H9 (cell line): ENCODE results near the gene CTAGE6. TPM values are rescaled to one million over a fixed set of nuclear protein-coding genes. Genes with fewer than 3 reads are reported as not detected.
"Not testable (repeated sequence)": the region's sequence is repeated elsewhere in the genome, so short reads cannot be mapped to it uniquely, and the experiment has no call there.

Experiments used
- DNase-seq: peaks from one replicate; pipeline ENCODE4 v3.0.0-alpha.2; 2017
- H2AFZ ChIP-seq: one replicate; pipeline ENCODE4 v1.6.1; 2013; ENCODE audit warnings: mild to moderate bottlenecking, low read length, control low read depth, moderate library complexity
- H2AK5ac ChIP-seq: 2 replicates; pipeline ENCODE4 v1.6.1; 2013; ENCODE audit warnings: low read length, control low read depth, mixed read lengths; ENCODE audit not compliant: insufficient read length
- H2BK120ac ChIP-seq: one replicate; pipeline ENCODE4 v1.6.1; 2013; ENCODE audit warnings: low read depth, mild to moderate bottlenecking, low read length, control low read depth, inconsistent platforms; ENCODE audit not compliant: poor library complexity, severe bottlenecking
- H2BK12ac ChIP-seq: 2 replicates; pipeline ENCODE4 v1.6.1; 2013; ENCODE audit warnings: low read length, control low read depth, mixed read lengths, low read depth; ENCODE audit not compliant: insufficient read length
- H2BK15ac ChIP-seq: 2 replicates; pipeline ENCODE4 v1.6.1; 2013; ENCODE audit warnings: low read depth, low read length, control low read depth
- H2BK20ac ChIP-seq: one replicate; pipeline ENCODE4 v1.6.1; 2013; ENCODE audit warnings: low read depth, mild to moderate bottlenecking, low read length, control low read depth, inconsistent platforms; ENCODE audit not compliant: poor library complexity, severe bottlenecking
- H2BK5ac ChIP-seq: 2 replicates; pipeline ENCODE4 v1.6.1; 2013; ENCODE audit warnings: low read length, control low read depth, mixed read lengths; ENCODE audit not compliant: insufficient read length
- H3K14ac ChIP-seq: 2 replicates; pipeline ENCODE4 v1.6.1; 2013; ENCODE audit warnings: low read length, control low read depth; ENCODE audit not compliant: insufficient read depth
- H3K18ac ChIP-seq: 2 replicates; pipeline ENCODE4 v1.6.1; 2013; ENCODE audit warnings: low read depth, mild to moderate bottlenecking, mixed read lengths, low read length, control low read depth; ENCODE audit not compliant: insufficient read length
- H3K23ac ChIP-seq: 2 replicates; pipeline ENCODE4 v1.6.1; 2013; ENCODE audit warnings: low read length, control low read depth, mixed read lengths, low read depth; ENCODE audit not compliant: insufficient read length
- H3K23me2 ChIP-seq: 2 replicates; pipeline ENCODE4 v1.6.1; 2013; ENCODE audit warnings: low read depth, mild to moderate bottlenecking, mixed read lengths, low read length, control low read depth; ENCODE audit not compliant: insufficient read length, poor library complexity, severe bottlenecking
- H3K27ac ChIP-seq: 2 replicates; pipeline ENCODE4 v1.5.1; 2013; ENCODE audit warnings: low read length, control low read depth, mixed read lengths, low read depth; ENCODE audit not compliant: insufficient read length
- H3K27me3 ChIP-seq: 2 replicates; pipeline ENCODE4 v1.6.1; 2013; ENCODE audit warnings: low read length, control low read depth, inconsistent platforms; ENCODE audit not compliant: insufficient read depth
- H3K4ac ChIP-seq: 2 replicates; pipeline ENCODE4 v1.6.1; 2013; ENCODE audit warnings: low read depth, mild to moderate bottlenecking, control low read depth, inconsistent platforms, low read length, moderate library complexity
- H3K4me1 ChIP-seq: 2 replicates; pipeline ENCODE4 v1.6.1; 2013; ENCODE audit warnings: low read length, control low read depth, inconsistent platforms; ENCODE audit not compliant: insufficient read depth
- H3K4me2 ChIP-seq: 2 replicates; pipeline ENCODE4 v1.6.1; 2013; ENCODE audit warnings: low read length, control low read depth, mixed read lengths; ENCODE audit not compliant: insufficient read length, insufficient read depth
- H3K56ac ChIP-seq: 2 replicates; pipeline ENCODE4 v1.6.1; 2013; ENCODE audit warnings: low read depth, mild to moderate bottlenecking, mixed read lengths, low read length, control low read depth; ENCODE audit not compliant: insufficient read length
- H3K79me1 ChIP-seq: 2 replicates; pipeline ENCODE4 v1.6.1; 2013; ENCODE audit warnings: low read depth, mild to moderate bottlenecking, moderate library complexity, low read length, control low read depth, inconsistent platforms; ENCODE audit not compliant: insufficient read depth, poor library complexity, severe bottlenecking
- H3K79me2 ChIP-seq: 2 replicates; pipeline ENCODE4 v1.6.1; 2013; ENCODE audit warnings: low read length, control low read depth, inconsistent platforms; ENCODE audit not compliant: insufficient read depth
- H3K9ac ChIP-seq: 2 replicates; pipeline ENCODE4 v1.6.1; 2013; ENCODE audit warnings: low read length, control low read depth, mixed read lengths; ENCODE audit not compliant: insufficient read length; ENCODE audit errors: extremely low read depth
- H3K9me3 ChIP-seq: one replicate; pipeline ENCODE4 v1.6.1; 2013; ENCODE audit warnings: low read depth, low read length, inconsistent platforms; ENCODE audit not compliant: control insufficient read depth
- H3T11ph ChIP-seq: one replicate; pipeline ENCODE4 v1.6.1; 2013; ENCODE audit warnings: mild to moderate bottlenecking, low read length, control low read depth, inconsistent platforms
- H4K20me1 ChIP-seq: one replicate; pipeline ENCODE4 v1.6.1; 2013; ENCODE audit not compliant: control insufficient read depth, insufficient read length, insufficient read depth
- H4K5ac ChIP-seq: 2 replicates; pipeline ENCODE4 v1.6.1; 2013; ENCODE audit warnings: low read depth, mild to moderate bottlenecking, mixed read lengths, low read length, control low read depth; ENCODE audit not compliant: insufficient read length
- H4K8ac ChIP-seq: replicated peaks from 2 replicates; pipeline ENCODE4 v1.6.1; 2013; ENCODE audit warnings: low read length, control low read depth, mixed read lengths, low read depth; ENCODE audit not compliant: insufficient read length
- H4K91ac ChIP-seq: 2 replicates; pipeline ENCODE4 v1.6.1; 2013; ENCODE audit warnings: low read depth, mild to moderate bottlenecking, moderate library complexity, mixed read lengths, low read length, control low read depth; ENCODE audit not compliant: insufficient read length
- H3K27ac Mint-ChIP-seq, 3 experiments: 2 replicates in 2 of 3; 3 replicates in 1 of 3; pipeline ENCODE4 v1.8.0; 2020 to 2021; ENCODE audit warnings: mixed read lengths in 3 of 3, mild to moderate bottlenecking in 1 of 3, moderate library complexity in 1 of 3
- H3K27me3 Mint-ChIP-seq: 2 replicates; pipeline ENCODE4 v1.8.0; 2021; ENCODE audit warnings: low read depth, mild to moderate bottlenecking, moderate library complexity, mixed read lengths
- H3K36me3 Mint-ChIP-seq, 3 experiments: 2 replicates in 2 of 3; 3 replicates in 1 of 3; pipeline ENCODE4 v1.8.0; 2020 to 2021; ENCODE audit warnings: low read depth in 3 of 3, mixed read lengths in 3 of 3; ENCODE audit not compliant: insufficient read depth in 1 of 3
- H3K4me1 Mint-ChIP-seq, 2 experiments: 2 replicates each; pipeline ENCODE4 v1.8.0; 2020; ENCODE audit warnings: mixed read lengths in 2 of 2
- H3K4me3 Mint-ChIP-seq, 2 experiments: 2 replicates in 1 of 2; 3 replicates in 1 of 2; pipeline ENCODE4 v1.8.0; 2020 to 2021; ENCODE audit warnings: mild to moderate bottlenecking in 2 of 2, mixed read lengths in 2 of 2, moderate library complexity in 1 of 2
- H3K9me3 Mint-ChIP-seq, 2 experiments: 2 replicates in 1 of 2; 3 replicates in 1 of 2; pipeline ENCODE4 v1.8.0; 2020; ENCODE audit warnings: mild to moderate bottlenecking in 2 of 2, mixed read lengths in 2 of 2, moderate library complexity in 1 of 2
- WGBS: extraction: QIAGEN DNeasy Blood & Tissue Kit; methylation state at CpG from one replicate; pipeline ENCODE4 v1.1.7; 2013; ENCODE audit warnings: missing lambda C conversion rate, low lambda C conversion rate, mixed read lengths; ENCODE audit not compliant: insufficient read length; ENCODE audit errors: extremely low coverage; 5-methylcytosine and 5-hydroxymethylcytosine counted together
- total RNA-seq: library from RNA; stranded (reverse); gene quantifications from 2 replicates; pipeline ENCODE4 v1.2.1, GENCODE V29; 2021

CTAGE6 gene
- total RNA-seq, 1 experiment from 2014 or later, result not detected

DNA sequence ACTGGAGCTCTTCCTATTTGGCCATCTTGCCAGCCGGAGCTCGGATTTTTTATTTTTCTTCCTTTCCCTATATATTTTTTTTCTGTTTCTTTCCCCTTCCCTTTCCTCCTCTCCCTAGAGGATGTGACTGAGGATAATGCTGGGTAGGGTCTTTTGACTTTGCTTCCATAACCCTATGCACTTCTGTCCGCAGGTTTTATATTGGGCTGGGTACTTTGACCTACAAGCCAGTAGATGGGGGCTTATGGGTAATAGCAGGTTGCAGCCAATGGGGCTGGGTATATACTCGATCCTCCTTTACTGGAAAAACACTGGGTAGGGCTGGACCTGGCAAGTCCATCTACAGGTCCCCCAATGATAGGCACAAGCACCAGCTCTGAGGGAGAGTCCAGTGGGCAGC, 12.2 kb downstream of the CTAGE6 start:
- H2BK5ac ChIP-seq, H2AK5ac ChIP-seq, H3K27ac Mint-ChIP-seq, H3K79me1 ChIP-seq, H2AFZ ChIP-seq, H4K8ac ChIP-seq, DNase-seq, H3K9me3 Mint-ChIP-seq, H3K9ac ChIP-seq, H3K36me3 Mint-ChIP-seq, H4K5ac ChIP-seq, H2BK20ac ChIP-seq, H3K27me3 ChIP-seq, H3K4me2 ChIP-seq, H3K18ac ChIP-seq, H3K4me1 Mint-ChIP-seq, H2BK15ac ChIP-seq, H3K23ac ChIP-seq, H3K79me2 ChIP-seq, H3K23me2 ChIP-seq, H2BK12ac ChIP-seq, H3K27me3 Mint-ChIP-seq, H2BK120ac ChIP-seq, H3K27ac ChIP-seq, H3K9me3 ChIP-seq, H3K4ac ChIP-seq, H4K20me1 ChIP-seq, H3K4me1 ChIP-seq, H3T11ph ChIP-seq, H4K91ac ChIP-seq, H3K4me3 Mint-ChIP-seq, H3K14ac ChIP-seq, H3K56ac ChIP-seq: not testable (repeated sequence)
- no CpG with 5 or more reads among the region's 4 CpGs for WGBS
